Upper lobe of right lung (tissue), 1 donor: ENCODE measurements around the gene GNAZ. TPM values are rescaled to one million over a fixed set of nuclear protein-coding genes. Genes with fewer than 3 reads are reported as not detected.

Source experiments
- ATAC-seq: fragments of 200-7000 bp; cut with Tn5 transposase; one replicate; pipeline ENCODE4 v1.9.1; 2020; ENCODE audit warnings: mild to moderate bottlenecking, moderate library complexity
- DNase-seq: peaks from one replicate; pipeline ENCODE4 v3.0.0-alpha.2; 2020
- H3K27ac ChIP-seq: fragments of 200-600 bp; one replicate; pipeline ENCODE4 v1.8.0; 2022
- H3K27me3 ChIP-seq: fragments of 200-600 bp; one replicate; pipeline ENCODE4 v1.8.0; 2022; ENCODE audit warnings: mild to moderate bottlenecking
- H3K36me3 ChIP-seq: fragments of 200-600 bp; one replicate; pipeline ENCODE4 v1.8.0; 2022
- H3K4me1 ChIP-seq: fragments of 200-600 bp; one replicate; pipeline ENCODE4 v1.8.0; 2022
- H3K4me3 ChIP-seq: fragments of 200-600 bp; one replicate; pipeline ENCODE4 v1.8.0; 2022; ENCODE audit warnings: mild to moderate bottlenecking
- H3K9me3 ChIP-seq: fragments of 200-600 bp; one replicate; pipeline ENCODE4 v1.8.0; 2022
- intact Hi-C: fragments of 100-400 bp; cut with DNase I; formaldehyde crosslinking; loops from one replicate; pipeline ENCODE4 v1.11.0; 2022
- total RNA-seq: library from RNA; stranded (reverse); fragmentation: NEBNext Ultra II Directional; extraction: Animal tissue kit (Norgen Biotek cat#: 25700); gene quantifications from one replicate; pipeline ENCODE4 v1.2.1, GENCODE V29; 2021
- TF ChIP-seq, protein P1 (sequence below): fragments of 200-600 bp; IDR thresholded peaks from one replicate; pipeline ENCODE4 v1.8.0; 2022; ENCODE audit warnings: antibody characterized with exemption
- donor health status: DM: no; HTN: yes; CAD: no; lungs with severe emphysema.

Gene GNAZ
- total RNA-seq, 1 donor from 2014 or later: 3.0 TPM

DNA sequence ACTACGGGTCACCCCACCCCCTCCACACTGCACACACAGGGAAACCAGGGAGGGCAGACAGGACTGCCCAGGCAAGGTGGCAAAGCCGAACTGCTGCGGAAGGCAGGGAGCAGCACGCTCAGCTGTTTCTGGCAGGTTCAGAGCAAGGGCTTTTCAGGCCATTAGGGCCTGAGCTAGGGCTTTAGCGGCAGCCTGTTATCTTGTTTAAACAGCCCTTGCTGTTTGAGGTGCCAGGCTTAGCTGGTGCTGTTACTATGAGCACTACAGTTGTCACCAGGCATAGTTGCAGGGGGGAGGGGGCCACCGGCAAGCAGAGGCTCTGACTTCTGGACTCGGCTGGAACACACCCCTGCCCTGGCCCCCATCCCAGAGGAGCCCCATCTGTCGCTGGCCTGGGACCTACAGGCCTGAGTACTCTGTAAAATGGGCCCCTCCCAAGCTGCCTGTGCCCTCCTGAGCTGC lies 36.6 kb downstream of the GNAZ start:
- intact Hi-C loops: no loop called here
- ATAC-seq: no peak
- Histone ChIP-seq H3K27me3 (no peaks in the 10 kb centered on the region), H3K4me1 (no peaks in the 10 kb centered on the region), H3K4me3 (no peak overlapping the region), H3K27ac (no peak overlapping the region), H3K36me3 (no peaks in the 10 kb centered on the region), H3K9me3 (no peaks in the 10 kb centered on the region)
- no peak for DNase-seq
- TF ChIP-seq, protein P1, sequence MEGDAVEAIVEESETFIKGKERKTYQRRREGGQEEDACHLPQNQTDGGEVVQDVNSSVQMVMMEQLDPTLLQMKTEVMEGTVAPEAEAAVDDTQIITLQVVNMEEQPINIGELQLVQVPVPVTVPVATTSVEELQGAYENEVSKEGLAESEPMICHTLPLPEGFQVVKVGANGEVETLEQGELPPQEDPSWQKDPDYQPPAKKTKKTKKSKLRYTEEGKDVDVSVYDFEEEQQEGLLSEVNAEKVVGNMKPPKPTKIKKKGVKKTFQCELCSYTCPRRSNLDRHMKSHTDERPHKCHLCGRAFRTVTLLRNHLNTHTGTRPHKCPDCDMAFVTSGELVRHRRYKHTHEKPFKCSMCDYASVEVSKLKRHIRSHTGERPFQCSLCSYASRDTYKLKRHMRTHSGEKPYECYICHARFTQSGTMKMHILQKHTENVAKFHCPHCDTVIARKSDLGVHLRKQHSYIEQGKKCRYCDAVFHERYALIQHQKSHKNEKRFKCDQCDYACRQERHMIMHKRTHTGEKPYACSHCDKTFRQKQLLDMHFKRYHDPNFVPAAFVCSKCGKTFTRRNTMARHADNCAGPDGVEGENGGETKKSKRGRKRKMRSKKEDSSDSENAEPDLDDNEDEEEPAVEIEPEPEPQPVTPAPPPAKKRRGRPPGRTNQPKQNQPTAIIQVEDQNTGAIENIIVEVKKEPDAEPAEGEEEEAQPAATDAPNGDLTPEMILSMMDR: no peak

DNA sequence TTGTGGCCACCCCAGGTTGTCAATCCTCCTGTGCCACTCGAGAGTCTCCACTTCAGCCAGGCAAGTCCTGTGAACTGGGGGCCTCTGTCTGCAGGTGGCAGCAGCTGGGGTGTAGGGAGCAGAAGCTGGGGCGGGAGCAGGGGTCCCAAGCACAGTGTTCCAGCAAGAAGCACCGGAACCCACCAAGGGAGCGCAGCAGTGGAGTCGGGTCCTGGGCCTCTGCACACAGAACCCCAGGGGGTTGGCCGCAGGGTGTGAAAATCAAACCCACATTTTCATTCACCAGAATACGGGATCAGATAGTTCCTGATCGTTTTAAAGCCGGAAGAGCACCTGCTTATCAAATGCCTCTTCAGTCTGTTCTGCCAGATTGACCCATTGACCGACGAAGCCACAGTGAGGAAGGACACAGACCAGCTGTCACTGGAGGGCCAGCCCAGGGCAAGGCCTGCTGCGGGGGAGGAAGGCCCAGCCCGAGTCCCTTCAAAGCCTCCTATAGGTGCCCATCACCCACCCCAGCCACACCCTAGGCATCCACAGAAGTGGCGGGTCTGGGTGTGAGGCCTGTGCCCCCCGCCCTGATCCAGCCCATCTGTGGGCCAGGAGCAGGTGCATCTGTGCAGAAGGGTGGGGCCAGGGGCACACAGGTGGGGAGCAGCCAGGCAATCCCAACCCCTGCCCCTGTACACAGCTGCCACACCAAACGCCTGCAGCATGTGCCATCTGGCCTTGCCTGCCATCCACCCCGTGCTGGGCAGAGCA lies 37.3 kb downstream of the GNAZ start:
- no peaks in the 10 kb centered on the region for H3K9me3 ChIP-seq
- H3K4me3 ChIP-seq: no peak overlapping the region
- ATAC-seq (no peak), DNase-seq (no peak)
- H3K36me3 ChIP-seq: no peaks in the 10 kb centered on the region
- no peaks in the 10 kb centered on the region for H3K27me3 ChIP-seq
- no peaks in the 10 kb centered on the region for H3K4me1 ChIP-seq
- intact Hi-C loops: no loop called here
- TF ChIP-seq, protein P1: no peak
- H3K27ac ChIP-seq: no peak overlapping the region

DNA sequence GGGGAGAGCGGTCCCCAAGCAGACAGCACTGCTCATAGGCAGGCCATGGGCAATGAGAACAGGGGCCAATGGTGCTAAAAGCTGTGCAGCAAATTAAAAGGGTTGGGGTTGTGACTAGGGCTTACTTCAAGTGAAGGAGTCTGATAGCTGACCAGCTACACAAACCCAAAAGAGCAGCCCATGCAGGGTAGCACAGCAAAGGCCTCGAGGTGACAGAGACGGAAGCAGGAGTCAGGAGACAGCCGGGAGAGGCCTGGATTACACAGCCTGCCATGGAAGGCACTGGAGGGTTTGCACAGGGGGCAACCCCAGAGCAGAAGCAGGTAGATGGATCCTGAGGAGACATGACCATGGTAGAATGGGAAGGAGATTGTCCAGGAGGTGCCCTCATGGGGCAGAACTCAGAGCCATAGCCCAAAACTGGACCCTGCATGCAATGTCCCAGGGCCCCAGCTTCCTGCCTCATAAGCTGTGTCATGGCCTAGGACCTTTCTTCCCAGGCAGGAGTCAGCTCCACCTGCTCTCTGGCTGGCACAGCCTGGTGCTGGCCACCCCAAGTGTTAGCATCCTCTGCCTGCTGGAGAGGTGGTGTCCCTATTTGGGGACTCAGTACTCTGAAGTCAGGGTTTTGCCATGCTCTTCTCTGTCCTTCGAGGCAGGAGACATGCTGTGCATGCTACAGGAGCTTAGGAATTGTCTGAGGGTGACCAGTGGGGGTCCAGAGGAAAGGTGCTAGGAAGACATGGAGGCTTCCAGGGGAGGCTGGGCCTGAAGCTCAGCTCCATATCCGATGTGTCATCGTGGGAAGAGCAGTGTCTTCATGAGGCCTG lies 38.1 kb downstream of the GNAZ start:
- no peak overlapping the region for H3K27ac ChIP-seq

DNA sequence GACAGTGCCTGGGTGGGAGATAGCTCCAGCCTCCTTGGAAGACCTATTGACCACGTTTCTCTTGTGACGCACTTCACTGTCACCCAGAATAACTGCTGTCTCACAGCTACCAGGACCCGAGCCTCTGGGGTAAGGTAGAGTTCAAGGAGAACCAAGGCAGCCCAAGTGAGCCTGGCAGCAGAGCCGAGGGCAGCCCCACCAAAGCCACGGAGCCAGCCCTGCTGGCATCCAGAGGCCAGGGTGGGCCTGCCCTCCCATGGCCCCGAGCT lies 38.7 kb downstream of the GNAZ start:
- TF ChIP-seq, protein P1: no peak
- H3K27ac ChIP-seq: no peak overlapping the region
- H3K9me3 ChIP-seq: no peaks in the 10 kb centered on the region
- H3K36me3 ChIP-seq: no peaks in the 10 kb centered on the region
- no peaks in the 10 kb centered on the region for H3K4me1 ChIP-seq
- no peaks in the 10 kb centered on the region for H3K27me3 ChIP-seq
- DNase-seq: no peak
- ATAC-seq: no peak
- H3K4me3 ChIP-seq: no peak overlapping the region
- intact Hi-C loops: no loop called here

More for the DNA sequence above, 38.1 kb downstream of the GNAZ start:
- H3K4me1 ChIP-seq: no peaks in the 10 kb centered on the region
- no peaks in the 10 kb centered on the region for H3K36me3 ChIP-seq
- TF ChIP-seq, protein P1: no peak
- H3K27me3 ChIP-seq: no peaks in the 10 kb centered on the region
- intact Hi-C loops: no loop called here
- no peak for DNase-seq
- no peak for ATAC-seq
- no peak overlapping the region for H3K4me3 ChIP-seq
- H3K9me3 ChIP-seq: no peaks in the 10 kb centered on the region

DNA sequence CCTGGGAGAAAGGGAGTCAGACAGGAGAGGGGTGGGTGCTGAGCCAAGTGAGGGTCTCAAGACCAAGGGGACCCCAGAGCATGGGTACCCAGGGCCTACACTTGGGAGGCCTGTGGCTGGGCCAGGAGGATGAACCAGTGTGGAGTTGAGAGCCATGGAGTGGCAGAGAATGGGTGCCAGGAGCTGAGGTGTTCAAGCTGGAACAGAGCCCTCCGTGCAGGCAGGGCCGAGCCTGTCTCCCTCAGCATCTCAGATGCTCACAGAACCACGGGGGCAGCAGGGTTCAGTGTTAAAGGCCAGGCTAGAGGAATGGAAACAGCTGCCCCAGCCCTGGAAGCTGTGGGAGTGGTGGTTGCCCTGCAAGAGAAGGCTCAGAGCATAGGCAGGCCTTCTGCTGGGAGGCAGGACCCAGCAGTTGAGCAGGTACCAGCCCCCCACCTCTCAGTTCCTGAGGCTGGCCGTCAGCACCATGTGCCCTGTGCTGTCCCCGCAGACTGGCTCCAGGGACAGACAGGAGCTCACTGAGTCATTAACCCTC lies 39.2 kb downstream of the GNAZ start:
- intact Hi-C loops: no loop called here
- H3K27me3 ChIP-seq: no peaks in the 10 kb centered on the region
- TF ChIP-seq, protein P1: no peak
- H3K4me3 ChIP-seq: no peak overlapping the region
- ATAC-seq (no peak), DNase-seq (no peak)
- no peaks in the 10 kb centered on the region for H3K36me3 ChIP-seq
- H3K27ac ChIP-seq: no peak overlapping the region
- H3K9me3 ChIP-seq: no peaks in the 10 kb centered on the region
- no peaks in the 10 kb centered on the region for H3K4me1 ChIP-seq
